GM21526 (cell line): Measurements from ENCODE around the gene ROBO1.
"Not testable (repeated sequence)": the region's sequence is repeated elsewhere in the genome, so short reads cannot be mapped to it uniquely, and the experiment has no call there.

Experiments used
- ATAC-seq: cut with Tn5 transposase; IDR thresholded peaks from one replicate; pipeline ENCODE4 v1.9.1; 2021; ENCODE audit warnings: moderate library complexity; ENCODE audit not compliant: unreplicated experiment, low FRiP score

The ROBO1 gene

GRCh38 chr3:78734048-78734637, 1033.7 kb downstream of the ROBO1 start:
- ATAC-seq, result no peak

GRCh38 chr3:78732893-78733292, 1034.9 kb downstream of the ROBO1 start:
- ATAC-seq, result no peak

DNA sequence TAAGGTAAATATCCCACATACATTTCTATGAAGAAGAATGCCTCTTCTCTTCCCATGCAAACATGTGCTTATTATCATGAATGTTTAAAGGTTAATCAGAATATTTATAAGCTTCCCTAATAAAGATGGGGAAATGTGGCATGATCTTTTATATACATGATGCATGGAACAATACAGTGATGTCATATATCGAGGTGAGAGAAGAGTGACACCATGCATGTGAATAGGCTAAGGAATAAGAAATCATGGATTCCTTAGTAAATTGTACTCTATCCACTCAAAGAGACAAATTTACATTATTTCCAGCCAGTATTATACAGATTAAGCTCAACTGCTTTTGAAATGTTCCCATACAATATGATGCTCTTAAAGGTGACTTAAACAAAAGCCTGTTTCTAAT, 1035.3 kb downstream of the ROBO1 start:
- ATAC-seq, result no peak

DNA sequence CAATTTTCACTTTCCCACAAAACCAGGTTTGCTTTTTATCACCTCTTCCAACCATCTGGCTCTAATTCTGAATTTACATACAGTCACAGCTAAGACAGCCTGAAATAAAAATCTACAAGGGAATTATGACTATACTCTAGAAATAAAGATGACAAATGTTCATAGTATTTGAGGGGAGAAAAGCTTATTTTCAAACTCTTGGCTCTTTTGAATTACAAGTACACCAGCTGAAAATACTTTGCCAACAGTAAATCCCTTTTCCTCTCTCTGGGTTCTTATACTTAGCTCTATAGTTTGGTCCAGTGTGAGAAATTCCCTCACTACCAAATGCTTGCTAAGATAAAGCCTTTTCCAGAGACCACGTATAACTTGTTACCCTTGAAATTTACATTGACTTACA, 1037.9 kb downstream of the ROBO1 start:
- ATAC-seq, result no peak

GRCh38 chr3:78728406-78729145, 1039.2 kb downstream of the ROBO1 start:
- no peak for ATAC-seq

DNA sequence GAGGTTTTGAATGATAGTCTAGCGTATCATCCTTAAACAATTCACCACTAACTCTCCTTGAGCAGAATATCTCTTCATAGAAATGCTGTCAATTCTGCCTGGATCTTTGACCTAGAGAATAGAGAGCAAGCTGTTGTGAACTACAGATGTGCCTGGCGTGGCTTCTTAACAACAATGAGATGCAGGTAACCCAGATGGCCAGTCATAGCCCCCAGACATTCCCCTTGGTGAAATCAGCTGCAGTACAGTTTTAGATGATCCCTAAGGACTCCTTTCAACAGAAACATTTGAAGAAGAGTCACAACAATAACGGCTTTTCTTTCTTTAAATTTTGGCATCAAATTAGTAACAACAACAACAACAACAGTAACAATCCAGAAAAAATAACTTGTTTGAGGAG, 1041.3 kb downstream of the ROBO1 start:
- no peak for ATAC-seq

GRCh38 chr3:78725703-78726246, 1042.0 kb downstream of the ROBO1 start:
- ATAC-seq, result no peak

DNA sequence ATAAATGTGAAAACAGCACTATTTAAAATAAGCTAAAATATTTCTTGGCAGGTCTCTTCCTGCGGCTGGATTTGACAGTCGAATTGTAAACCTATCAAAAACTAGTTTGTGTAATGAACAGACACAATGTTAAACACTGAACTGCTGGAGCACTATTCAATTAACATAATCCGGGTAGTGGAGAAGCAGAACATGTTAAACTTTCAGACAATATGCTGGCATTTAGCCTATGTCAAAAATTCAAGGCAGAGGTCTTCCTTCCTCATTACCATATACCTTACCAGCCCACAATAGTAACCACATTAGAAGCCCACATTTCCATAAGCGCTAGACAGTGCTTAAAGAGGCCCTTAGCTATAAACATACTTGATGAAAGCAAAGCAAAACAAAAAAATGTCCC, 1042.9 kb downstream of the ROBO1 start:
- ATAC-seq, result no peak

- ATAC-seq, result not testable (repeated sequence)
Observed at GRCh38 chr3:78724364-78724763, 1043.4 kb downstream of the ROBO1 start.

- ATAC-seq, result no peak
Observed at GRCh38 chr3:78721771-78722543, 1045.8 kb downstream of the ROBO1 start.

GRCh38 chr3:78718707-78719106, 1049.1 kb downstream of the ROBO1 start:
- ATAC-seq, result no peak

- no peak for ATAC-seq
Observed at GRCh38 chr3:78717041-78717440, 1050.8 kb downstream of the ROBO1 start.

- no peak for ATAC-seq
Observed at GRCh38 chr3:78712941-78713340, 1054.9 kb downstream of the ROBO1 start.

- no peak for ATAC-seq
Observed at GRCh38 chr3:78712270-78712669, 1055.5 kb downstream of the ROBO1 start.

DNA sequence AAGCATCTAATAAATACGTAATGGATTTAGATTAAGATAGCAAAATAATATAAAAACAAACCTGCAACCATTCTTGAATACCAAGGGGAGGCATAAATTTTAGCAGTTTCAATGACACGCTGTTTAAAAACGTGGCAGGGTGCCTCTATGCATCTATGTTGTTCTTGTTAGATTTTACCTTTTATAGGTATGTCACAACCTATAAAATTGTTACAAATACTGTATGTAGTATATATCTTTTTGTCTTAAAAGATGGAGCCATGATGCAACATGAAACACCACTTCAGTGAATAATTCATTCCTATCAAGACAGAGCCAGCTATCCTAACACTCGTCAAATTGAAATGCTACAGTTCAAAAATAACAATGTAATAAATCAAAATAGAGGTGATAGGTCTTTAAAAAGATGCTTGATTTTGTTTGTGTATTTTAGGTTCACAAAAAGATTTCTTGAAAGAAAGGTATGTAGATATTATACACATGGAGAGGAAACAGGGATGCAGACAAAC, 1059.2 kb downstream of the ROBO1 start:
- no peak for ATAC-seq

- ATAC-seq, result no peak
Observed at GRCh38 chr3:78707609-78708008, 1060.2 kb downstream of the ROBO1 start.

GRCh38 chr3:78706906-78707523, 1060.8 kb downstream of the ROBO1 start:
- ATAC-seq, result no peak

DNA sequence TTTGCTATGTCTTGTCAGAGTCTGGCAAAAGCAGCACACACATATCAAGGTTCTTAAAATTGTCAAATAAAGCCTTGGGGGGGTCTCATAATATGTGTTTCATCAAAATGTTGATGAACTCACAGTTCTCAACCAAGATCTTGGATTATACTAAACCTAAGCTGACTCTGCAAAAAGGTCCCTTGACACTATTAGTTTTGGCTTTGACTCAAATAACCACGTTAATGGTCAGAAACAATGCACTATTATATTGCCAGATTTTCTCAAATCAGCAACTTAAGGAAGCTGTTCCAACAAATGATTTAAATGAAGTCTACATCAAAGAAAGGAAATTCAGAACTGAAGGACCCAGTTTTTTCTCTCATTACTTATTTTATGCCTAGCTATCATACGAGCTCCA, 1063.9 kb downstream of the ROBO1 start:
- ATAC-seq, result no peak

DNA sequence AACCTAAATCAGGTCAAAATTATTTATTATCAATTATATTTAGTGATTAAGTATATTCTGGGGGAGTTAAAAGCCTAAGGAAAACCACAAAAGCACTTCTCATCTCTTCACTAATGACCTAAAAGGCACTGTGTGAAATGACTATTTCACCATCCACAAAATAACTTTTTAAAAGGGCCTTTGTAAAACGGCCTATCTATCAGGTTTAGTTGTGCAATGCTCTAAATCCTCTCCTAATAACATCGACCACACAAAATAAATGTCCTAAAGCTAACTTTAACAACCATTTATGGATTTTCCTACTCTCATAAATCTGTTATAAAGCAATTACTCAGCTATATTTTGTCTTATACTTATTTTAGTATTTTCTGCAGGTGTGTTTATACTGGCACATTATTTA, 1066.3 kb downstream of the ROBO1 start:
- no peak for ATAC-seq

DNA sequence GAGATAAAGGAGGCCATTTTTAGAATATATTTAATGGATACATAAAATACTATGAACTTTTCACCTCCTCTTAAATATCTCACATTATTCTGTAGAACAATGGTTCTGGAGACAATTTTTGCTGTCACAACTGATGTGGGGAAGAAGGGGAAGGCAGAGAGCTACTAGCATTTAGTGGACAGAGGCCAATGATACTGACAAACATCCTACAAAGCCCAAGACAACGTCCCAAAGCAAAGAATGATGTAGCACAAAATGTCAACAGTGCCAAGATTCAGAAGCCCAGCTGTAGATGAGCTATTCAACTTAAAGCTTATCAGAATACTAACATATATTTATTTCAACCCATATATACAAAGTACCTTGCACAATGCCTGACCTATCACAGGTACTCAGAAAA, 1069.4 kb downstream of the ROBO1 start:
- no peak for ATAC-seq

- ATAC-seq, result no peak
Observed at GRCh38 chr3:78697426-78697825, 1070.4 kb downstream of the ROBO1 start.
